Measurements from ENCODE around the gene EXO5.

DNA sequence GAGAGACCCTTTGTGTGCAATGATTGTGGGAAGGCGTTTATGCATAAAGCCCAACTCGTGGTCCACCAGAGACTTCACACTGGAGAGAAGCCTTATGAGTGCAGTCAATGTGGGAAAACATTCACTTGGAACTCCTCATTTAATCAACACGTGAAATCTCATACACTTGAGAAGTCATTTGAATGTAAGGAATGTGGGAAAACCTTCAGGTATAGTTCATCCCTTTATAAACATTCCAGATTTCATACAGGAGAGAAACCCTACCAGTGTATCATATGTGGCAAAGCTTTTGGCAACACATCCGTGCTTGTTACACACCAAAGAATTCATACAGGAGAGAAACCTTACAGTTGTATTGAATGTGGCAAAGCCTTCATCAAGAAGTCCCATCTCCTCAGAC, 38.4 kb downstream of the EXO5 start:
- TF ChIP-seq LEF1 (IDR thresholded peaks at IDR 0.05; ENCODE audit: borderline replicate concordance), result no peak
- no peak for TF ChIP-seq TARDBP (IDR thresholded peaks at IDR 0.05)
- TF ChIP-seq FOXM1 (IDR thresholded peaks at IDR 0.05; ENCODE audit: borderline replicate concordance), result no peak
- no peak for TF ChIP-seq FOXA1 (IDR thresholded peaks at IDR 0.05)
- no peak for TF ChIP-seq CTBP1 (IDR thresholded peaks at IDR 0.05; ENCODE audit: borderline replicate concordance)

All from HEK293T (cell line).